UCSD-AML1 (cell line): ENCODE data around the gene PRTG.
"Not testable (repeated sequence)": the region's sequence is repeated elsewhere in the genome, so short reads cannot be mapped to it uniquely, and the experiment has no call there.

Source experiments
- DNase-seq: peaks from one replicate; lab custom pipeline; 2025; ENCODE audit not compliant: unreplicated experiment; lab: John Stamatoyannopoulos, UW

PRTG gene

GRCh38 chr15:55649058-55649423, 93.9 kb downstream of the PRTG start:
- DNase-seq = no peak

DNA sequence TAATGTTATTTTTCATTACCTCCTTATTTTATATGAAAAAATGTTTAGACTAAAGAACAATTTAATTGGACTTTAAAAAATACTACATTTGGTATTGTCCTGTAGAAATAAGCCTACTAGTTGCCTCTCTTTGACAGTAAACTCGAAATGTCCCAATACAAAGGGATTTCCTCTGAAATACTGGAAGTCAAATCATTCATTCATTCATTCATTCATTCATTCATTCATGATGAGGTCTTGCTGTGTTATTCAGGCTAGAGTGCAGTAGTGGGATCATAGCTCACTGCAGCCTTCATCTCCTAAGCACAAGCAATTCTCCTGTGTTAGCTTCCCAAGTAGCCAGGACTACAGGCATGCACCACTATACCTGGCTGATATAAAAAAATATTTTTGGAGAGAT, 104.2 kb downstream of the PRTG start:
- no peak for DNase-seq

DNA sequence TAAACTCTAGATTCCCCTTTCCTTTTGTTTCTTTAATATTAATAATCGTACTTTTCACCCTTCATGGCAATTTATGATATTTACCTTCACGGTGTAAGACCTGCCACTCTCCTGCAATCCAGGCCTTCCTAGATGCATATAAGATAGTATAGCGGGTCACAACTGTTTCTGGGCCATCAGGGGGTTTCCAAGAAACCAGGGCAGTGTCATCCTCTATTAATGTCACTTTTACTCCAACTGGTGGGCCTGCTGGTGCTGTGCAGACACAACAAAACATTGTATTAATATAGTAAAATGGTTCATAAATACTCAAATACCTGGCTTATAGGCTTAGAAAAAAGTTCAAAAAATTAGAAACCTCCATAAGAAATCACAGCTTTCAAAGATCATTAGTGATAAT, 105.9 kb downstream of the PRTG start:
- no peak for DNase-seq

GRCh38 chr15:55633731-55634130, 109.2 kb downstream of the PRTG start:
- DNase-seq = no peak

DNA sequence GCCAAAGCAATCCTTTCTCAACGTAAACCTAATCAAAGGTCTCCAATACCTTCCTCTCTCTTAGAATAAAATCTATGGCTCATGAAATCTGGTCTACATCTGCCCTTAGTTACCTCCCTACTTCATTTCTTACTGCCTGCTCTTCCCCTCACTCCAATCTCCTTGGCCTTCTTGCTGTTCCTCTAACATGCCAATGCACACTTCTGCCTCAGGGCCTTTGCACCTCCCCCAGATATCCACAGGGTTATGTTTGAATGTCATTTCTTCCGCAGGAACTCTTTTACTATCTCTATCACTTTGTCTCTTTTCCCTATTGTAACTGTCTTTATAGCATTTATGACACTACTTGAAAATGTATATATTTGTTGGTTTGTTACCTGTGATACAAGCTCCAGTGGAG, 110.5 kb downstream of the PRTG start:
- no peak for DNase-seq

DNA sequence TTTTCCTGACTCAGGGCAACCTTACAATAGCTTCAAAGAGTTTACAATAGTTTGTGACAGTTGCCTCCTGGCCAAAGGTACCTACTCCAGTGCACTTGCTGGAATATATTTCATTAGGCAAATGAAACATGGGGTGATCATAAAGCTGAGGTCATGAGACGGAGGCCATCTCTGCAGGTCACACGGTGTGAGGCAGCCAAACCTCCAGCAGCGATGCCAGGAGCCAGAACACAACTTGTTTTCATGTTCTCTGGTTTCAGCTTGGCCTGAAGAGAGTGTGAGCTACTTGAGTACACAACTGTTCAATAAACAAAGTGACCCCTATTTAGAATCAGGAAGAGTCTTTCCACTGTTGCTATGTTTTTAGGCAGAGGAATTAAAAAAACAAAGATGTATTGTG, 112.1 kb downstream of the PRTG start:
- no peak for DNase-seq

- no peak for DNase-seq
Measured at GRCh38 chr15:55628369-55628730, 114.6 kb downstream of the PRTG start.

- DNase-seq = no peak
Measured at GRCh38 chr15:55627730-55628368, 115.1 kb downstream of the PRTG start.

- DNase-seq = no peak
Measured at GRCh38 chr15:55619783-55620182, 123.2 kb downstream of the PRTG start.

GRCh38 chr15:55618387-55618786, 124.6 kb downstream of the PRTG start:
- no peak for DNase-seq

DNA sequence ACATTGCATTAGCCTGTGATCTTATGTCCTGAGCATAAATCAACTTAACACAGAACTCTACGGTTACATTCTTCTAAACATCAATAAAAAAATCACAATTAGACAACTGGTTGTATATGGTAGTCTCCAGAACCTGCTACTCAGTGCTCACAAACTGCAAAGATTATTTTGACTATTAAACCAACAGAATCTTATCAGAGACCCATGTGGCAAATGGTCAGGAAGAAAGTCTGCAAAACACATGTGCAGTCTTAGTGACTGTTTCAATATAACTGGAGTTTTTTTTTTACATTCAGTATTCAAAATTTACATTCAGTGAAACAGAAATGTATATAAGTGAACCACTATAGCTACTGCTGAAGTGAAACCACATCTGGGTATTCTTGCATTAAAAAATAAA, 127.5 kb downstream of the PRTG start:
- DNase-seq = no peak

DNA sequence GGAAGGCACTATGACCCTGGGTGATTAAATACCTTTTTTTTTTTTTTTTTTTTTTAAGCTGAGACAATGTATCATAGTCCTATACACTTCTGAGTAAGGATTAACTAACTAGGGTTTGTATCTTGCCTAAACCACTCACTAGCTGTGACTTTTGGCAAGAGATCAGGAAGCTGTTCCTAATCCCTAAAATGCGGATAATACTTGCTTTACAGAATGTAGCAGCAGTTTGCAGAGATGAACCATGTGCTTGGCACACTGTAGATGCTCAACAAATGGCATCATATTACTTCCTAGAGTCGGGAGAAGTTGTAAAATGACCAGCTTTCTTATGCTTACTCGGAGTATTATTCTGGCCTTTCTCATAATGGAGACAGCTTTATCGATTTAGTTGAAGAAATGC, 129.2 kb downstream of the PRTG start:
- no peak for DNase-seq

DNA sequence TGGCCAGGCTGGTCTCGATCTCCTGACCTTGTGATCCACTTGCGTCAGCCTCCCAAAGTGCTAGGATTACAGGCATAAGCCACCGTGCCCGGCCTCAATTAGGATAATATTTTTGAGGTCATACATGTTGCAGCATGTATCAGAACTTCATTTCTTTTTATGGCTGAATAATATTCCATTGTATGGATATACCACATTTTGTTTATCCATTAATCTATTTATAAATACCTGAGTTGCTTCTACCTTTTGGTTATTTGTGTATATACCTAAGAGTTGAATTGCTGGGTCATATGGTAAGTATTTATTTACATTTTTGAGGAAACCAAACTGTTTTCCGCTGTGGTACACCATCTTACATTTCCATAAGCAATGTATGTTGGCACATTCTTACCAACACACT, 136.7 kb downstream of the PRTG start:
- DNase-seq = no peak

DNA sequence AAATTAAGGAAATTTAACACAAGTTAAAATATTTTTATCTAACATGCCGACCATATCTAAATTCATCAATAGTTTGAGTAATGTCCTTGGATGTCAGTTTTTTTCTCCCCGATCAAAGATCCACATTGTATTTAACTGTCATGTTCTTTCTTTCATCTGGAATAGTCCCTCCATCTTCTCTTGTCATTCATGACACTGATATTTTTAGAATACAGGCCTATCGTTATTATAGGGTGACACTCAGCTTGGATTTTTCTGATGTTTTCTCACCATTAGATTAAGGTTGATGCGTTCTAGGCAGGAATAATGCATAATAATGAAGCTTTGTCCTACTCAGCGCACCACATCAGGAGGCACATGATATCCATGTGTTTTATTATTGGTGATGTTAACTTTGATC, 141.6 kb downstream of the PRTG start:
- DNase-seq = no peak

- DNase-seq = no peak
Measured at GRCh38 chr15:55599439-55599838, 143.5 kb downstream of the PRTG start.

DNA sequence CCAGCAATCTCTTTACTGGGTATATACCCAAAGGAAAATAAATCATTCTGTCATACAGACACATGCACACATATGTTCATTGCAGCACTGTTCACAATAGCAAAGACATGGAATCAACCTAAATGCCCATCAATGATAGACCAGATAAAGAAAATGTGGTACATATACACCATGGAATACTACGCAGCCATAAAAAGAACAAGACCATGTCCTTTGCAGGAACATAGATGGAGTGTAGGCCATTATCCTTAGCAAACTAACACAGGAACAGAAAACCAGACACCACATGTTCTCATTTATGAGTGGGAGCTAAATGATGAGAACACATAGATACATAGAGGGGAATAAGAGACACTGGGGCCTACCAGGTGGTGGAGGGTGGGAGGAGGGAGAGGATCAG, 149.9 kb downstream of the PRTG start:
- DNase-seq = not testable (repeated sequence)

DNA sequence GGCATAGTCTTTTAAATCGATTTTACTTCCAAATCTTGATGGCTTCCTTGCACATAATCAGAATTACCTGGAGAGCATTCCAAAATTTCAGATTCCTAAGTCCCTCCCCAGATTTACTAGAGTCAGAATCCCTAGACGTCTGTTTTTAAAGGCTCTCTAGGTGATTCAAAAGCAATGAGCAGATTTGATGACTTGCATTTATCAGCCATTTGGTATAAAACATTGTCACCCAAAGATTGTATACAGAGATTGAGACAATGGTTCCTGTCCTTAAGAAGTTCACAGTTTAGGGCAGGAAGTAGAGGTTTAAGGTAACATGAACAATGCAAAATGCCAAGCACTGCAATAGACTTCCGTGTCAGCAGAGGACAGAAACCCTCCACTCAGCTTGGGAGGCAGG, 152.2 kb downstream of the PRTG start:
- DNase-seq = no peak

GRCh38 chr15:55589287-55589686, 153.7 kb downstream of the PRTG start:
- DNase-seq = no peak

DNA sequence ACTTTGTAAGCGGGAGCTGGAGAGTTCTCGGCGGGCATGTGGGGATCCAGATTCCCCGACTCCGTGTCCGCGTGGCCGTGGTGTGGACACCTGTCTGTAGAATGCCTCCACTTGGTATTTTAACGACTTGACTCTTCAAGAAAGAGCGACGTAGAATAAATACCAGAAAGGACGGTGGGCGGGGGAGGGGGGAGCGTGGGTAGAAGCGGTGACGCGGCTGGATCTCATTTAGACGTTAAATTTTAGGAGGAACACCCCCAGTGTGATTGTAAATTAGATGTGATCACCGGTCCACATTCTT, 154.2 kb downstream of the PRTG start:
- DNase-seq = no peak

GRCh38 chr15:55588070-55588814, 154.7 kb downstream of the PRTG start, which contains the start of gene PYGO1:
PYGO1 (minus strand) TSS chr15:55588345; CDS start chr15:55587883, 462 bp downstream.
- peak; percentile 31 for DNase-seq

DNA sequence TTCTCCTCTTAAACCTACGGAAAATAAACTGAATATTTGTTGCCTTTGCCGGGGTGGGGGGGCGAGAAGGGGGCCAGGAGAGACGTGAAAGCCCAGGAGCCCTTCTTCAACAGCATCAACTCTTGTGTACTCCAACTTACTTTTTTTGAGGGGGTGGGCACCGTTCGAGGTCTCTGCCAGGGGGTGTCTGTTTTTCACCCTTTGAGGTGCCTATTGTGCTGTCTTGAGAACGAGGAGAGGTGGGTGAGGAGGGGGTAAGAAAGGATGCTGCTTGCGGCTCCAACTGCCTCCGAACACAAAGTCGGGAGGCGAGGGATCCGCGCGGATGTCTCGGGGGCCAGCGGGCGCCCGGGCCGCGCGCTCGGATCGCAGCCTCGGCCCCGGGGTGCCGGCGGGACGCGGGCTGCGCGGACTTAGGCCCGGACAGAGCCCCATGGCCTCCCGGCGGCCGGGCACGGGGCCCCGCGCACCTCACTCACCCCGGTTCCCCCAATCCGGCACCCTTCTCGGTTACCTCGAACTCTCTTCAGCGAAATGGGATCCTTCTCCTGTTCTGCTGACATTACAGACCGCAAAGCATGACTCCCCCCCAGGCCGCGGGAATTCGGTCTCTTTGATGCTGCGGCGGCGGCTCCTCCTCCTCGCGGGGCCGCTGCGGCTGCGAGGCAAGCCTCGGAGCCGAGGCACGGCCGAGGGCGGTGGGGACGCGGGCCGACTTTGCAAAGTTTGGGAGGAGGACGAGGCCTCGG, 155.5 kb downstream of the PRTG start:
- DNase-seq = no peak

GRCh38 chr15:55586808-55587207, 156.1 kb downstream of the PRTG start:
- no peak for DNase-seq
